ENCODE results near the gene IRF2BP2. TPM values are rescaled to one million over a fixed set of nuclear protein-coding genes. Genes with fewer than 3 reads are reported as not detected.

The IRF2BP2 gene
- total RNA-seq, 4 donors from 2014 or later: 39.4 to 67.1 (median 40.0) TPM

DNA sequence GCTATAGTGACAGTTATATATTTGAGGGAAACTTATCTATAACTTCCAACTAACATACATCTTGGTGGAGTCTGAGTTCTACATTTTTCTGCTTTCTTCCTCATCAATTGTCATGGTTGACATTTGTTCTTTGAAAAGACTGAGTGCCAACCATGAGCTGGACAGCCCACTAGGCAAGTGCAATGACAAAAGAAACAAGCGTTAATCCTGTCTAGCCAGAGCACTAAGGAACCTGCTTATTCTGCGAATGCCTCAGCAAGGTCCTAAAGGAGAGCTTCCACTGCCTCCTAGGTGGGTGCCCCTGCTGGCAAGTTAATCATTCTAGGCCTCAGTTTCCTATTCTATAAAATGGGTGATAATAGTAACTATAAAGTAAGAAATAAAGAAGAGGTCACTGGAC is 44.8 kb downstream of the IRF2BP2 start:
- no peak for ATAC-seq (ENCODE audit: low FRiP score)
- no peak for DNase-seq (ENCODE audit: low spot score)
- TF ChIP-seq CTCF (IDR thresholded peaks at IDR 0.05): no peak

- DNase-seq (ENCODE audit: low spot score) (no peak), ATAC-seq (ENCODE audit: low FRiP score) (peak; percentile 93)
- TF ChIP-seq CTCF (IDR thresholded peaks at IDR 0.05): no peak
Observed at GRCh38 chr1:234564035-234565029, 45.6 kb downstream of the IRF2BP2 start.

DNA sequence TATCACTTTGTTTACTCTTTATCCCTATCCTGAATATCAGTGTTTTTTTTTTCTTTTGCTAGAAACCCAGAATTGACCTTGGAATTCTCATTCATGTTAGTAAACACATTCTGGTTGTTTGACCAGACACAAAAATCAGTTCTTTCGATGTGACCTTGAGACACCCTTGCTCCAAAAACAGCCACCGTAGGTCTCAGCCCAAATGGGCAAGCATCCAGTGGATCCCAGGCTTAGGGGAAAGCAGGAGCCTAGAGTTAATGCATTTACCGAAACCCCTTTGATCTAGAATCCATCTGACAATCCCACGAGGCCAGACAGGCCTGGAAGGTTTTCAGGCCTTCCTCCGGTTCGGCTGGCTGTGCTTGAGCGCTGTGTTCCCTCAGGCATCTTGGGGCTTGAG is 47.6 kb downstream of the IRF2BP2 start:
- ATAC-seq (ENCODE audit: low FRiP score) (no peak), DNase-seq (ENCODE audit: low spot score) (no peak)
- no peak for TF ChIP-seq CTCF (IDR thresholded peaks at IDR 0.05)

DNA sequence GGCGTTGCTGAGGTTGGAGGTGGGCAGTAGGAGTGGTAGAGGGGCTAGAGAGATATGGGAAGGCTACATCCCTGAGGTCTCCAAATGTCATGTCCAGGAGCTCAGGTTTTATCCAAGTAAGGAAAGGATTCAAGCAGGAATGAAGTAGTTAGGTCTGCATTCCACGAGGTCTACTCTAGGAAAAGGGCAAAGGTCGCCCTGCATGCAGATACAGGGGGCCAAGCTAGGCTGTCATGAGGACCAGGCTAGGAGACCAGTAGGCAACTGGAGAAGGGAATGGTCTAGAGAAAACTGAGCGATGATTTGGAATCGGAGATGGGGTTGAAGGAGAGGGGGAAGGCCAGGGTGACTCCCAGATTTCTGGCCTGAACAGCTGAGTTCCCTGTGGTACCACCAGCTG is 48.7 kb downstream of the IRF2BP2 start:
- no peak for TF ChIP-seq CTCF (IDR thresholded peaks at IDR 0.05)
- DNase-seq (ENCODE audit: low spot score) (no peak), ATAC-seq (ENCODE audit: low FRiP score) (no peak)

DNA sequence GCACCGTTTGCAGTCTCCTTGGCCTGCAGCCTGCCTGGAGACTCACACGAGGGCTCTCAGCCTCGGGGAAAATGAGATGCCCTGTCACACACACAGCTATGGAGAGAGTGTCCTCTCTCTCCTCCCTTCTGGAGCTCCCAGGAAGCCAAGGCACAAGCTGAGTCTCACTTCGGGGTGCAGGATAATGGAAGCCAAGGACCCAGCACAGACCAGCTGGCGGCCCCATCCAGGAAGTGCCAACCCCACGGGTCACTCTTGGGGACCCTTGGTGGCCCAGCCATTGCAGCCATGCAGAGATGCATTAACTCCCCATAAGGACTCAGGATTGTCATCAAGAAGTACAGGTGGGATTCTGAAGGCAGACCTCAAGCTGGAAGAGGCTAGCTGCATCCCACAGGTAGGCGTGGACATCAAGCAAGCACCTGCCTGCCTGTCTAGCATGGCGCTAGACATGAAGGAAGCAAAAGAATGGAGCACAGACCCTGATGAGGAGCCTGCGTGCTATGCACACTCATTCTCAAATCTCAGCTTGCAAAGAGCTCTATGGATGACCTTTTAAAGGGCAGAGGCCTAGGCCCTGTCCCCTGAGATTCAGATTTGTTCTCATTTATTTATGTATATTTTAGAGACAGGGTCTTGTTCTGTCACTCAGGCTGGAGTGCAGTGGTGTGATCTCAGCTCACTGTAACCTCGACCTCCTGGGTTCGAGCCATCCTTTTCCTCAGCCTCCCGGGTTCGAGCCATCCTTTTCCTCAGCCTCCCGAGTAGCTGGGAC is 49.9 kb downstream of the IRF2BP2 start:
- TF ChIP-seq CTCF (IDR thresholded peaks at IDR 0.05): no peak
- ATAC-seq (ENCODE audit: low FRiP score): no peak
- no peak for DNase-seq (ENCODE audit: low spot score)

GRCh38 chr1:234559152-234559901 is 50.7 kb downstream of the IRF2BP2 start:
- DNase-seq (ENCODE audit: low spot score) (no peak), ATAC-seq (ENCODE audit: low FRiP score) (no peak)
- TF ChIP-seq CTCF (IDR thresholded peaks at IDR 0.05): no peak

Data from omental fat pad (tissue), 4 donors.